Testis (tissue), 3 donors: ENCODE measurements around the gene COX14. TPM values are rescaled to one million over a fixed set of nuclear protein-coding genes. Genes with fewer than 3 reads are reported as not detected.

Experiments used
- DNase-seq: peaks from one replicate; pipeline ENCODE4 v3.0.0-alpha.2; 2019
- H3K27ac ChIP-seq, 2 donors: fragments of 200-600 bp; sonication (generic); one replicate each; pipeline ENCODE4 v1.5.1; 2019
- H3K27me3 ChIP-seq: fragments of 200-600 bp; sonication (generic); one replicate; pipeline ENCODE4 v1.5.1; 2019
- H3K36me3 ChIP-seq: fragments of 200-600 bp; sonication (generic); one replicate; pipeline ENCODE4 v1.5.1; 2017; ENCODE audit warnings: low read depth; ENCODE audit errors: missing control alignments
- H3K4me1 ChIP-seq: fragments of 200-600 bp; sonication (generic); one replicate; pipeline ENCODE4 v1.5.1; 2019
- H3K4me3 ChIP-seq, 2 donors: fragments of 200-600 bp; sonication (generic); one replicate each; pipeline ENCODE4 v1.5.1; 2017 to 2019
- H3K9me3 ChIP-seq: fragments of 200-600 bp; sonication (generic); one replicate; pipeline ENCODE4 v1.5.1; 2017
- CTCF ChIP-seq, 3 experiments: fragments of 450-650 bp in 2 of 3; fragments of 200-600 bp in 1 of 3; sonication (generic) in 1 of 3; IDR thresholded peaks; one replicate each; pipeline ENCODE4 v1.5.1; 2016 to 2019; ENCODE audit warnings: antibody characterized with exemption in 3 of 3, mild to moderate bottlenecking in 2 of 3, moderate library complexity in 1 of 3
- POLR2A ChIP-seq: fragments of 450-650 bp; IDR thresholded peaks from one replicate; pipeline ENCODE4 v1.6.1; 2017; ENCODE audit warnings: antibody characterized with exemption, mild to moderate bottlenecking, moderate library complexity
- WGBS, 2 donors: methylation state at CpG; one replicate each; pipeline ENCODE4 v1.1.5; 2018; 5-methylcytosine and 5-hydroxymethylcytosine counted together
- intact Hi-C: fragments of 100-400 bp; cut with DNase I; formaldehyde crosslinking; loops from one replicate; pipeline ENCODE4 v1.15.1; 2023; ENCODE audit warnings: low total_unique reads
- polyA plus RNA-seq: library from polyadenylated mRNA; stranded (reverse); fragments of 350-450 nt; fragmentation: Illumina TruSeq; extraction: RNeasy Lipid Tissue Mini Kit (QIAGEN cat#74804); gene quantifications from one replicate; pipeline ENCODE4 v1.2.3, GENCODE V29; 2014; ENCODE audit warnings: low read depth, low replicate concordance; ENCODE audit not compliant: insufficient read depth
- total RNA-seq, 2 donors: library from RNA; depleted of rRNA; stranded (reverse); fragments of >200 nt; gene quantifications; one replicate each; pipeline ENCODE4 v1.2.3, GENCODE V29; 2016

COX14 gene
- total and polyA plus RNA-seq, 3 donors from 2014 or later = 38.7 to 54.9 (median 50.2) TPM

DNA sequence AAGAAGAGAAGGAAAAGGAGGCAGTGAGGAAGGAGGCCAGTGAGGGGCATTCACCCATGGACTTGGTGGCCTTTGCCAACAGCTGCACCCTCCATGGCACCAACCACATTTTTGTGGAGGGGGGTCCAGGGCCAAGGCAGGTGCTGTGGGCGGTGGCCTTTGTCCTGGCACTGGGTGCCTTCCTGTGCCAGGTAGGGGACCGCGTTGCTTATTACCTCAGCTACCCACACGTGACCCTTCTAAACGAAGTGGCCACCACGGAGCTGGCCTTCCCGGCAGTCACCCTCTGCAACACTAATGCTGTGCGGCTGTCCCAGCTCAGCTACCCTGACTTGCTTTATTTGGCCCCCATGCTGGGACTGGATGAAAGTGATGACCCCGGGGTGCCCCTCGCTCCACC lies 38.3 kb upstream of the COX14 start:
- TF ChIP-seq CTCF (IDR thresholded peaks at IDR 0.05) (no peak), POLR2A (no peak)
- H3K27ac ChIP-seq = no peak overlapping the region
- peaks cover 4% of the 10 kb centered on the region for H3K4me1 ChIP-seq
- WGBS, 2 donors = 80 to 89% methylated on average over 5 to 10 of the region's 10 CpGs
- intact Hi-C loops = no loop called here
- H3K27me3 ChIP-seq = no peaks in the 10 kb centered on the region
- H3K4me3 ChIP-seq = no peak overlapping the region
- DNase-seq = no peak
- H3K36me3 ChIP-seq = no peaks in the 10 kb centered on the region
- no peaks in the 10 kb centered on the region for H3K9me3 ChIP-seq

GRCh38 chr12:50074936-50075807 lies 36.9 kb upstream of the COX14 start:
- 26 to 36% methylated on average over 7 to 9 of the region's 9 CpGs for WGBS, 2 donors
- no peak for TF ChIP-seq POLR2A
- TF ChIP-seq CTCF (IDR thresholded peaks at IDR 0.05) = peak; percentile 85 to 91 (median 85)
- H3K27ac ChIP-seq = no peak overlapping the region

DNA sequence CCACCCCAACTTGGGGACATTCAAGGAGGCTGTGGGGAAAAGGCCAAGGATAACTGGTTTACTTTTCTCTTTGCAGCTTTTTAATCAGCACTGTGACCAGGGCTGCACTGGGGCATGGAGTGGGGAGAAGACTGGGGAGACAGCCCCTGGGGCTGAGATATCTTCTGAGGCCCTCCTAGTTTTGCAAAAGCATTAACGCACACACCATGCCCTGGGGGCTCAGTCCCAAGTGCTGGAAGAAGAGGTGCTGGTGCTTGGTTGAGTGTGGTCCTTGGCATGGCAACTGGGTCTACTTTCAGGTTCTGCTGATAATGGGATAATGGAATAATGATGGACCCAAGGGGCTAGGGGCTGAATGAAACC lies 36.2 kb upstream of the COX14 start:
- no peak for DNase-seq
- TF ChIP-seq POLR2A (no peak), CTCF (IDR thresholded peaks at IDR 0.05) (no peak)
- H3K27me3 ChIP-seq = no peaks in the 10 kb centered on the region
- 86 to 100% methylated on average over 1 of the region's 1 CpG for WGBS, 2 donors
- peaks cover 4% of the 10 kb centered on the region for H3K4me1 ChIP-seq
- intact Hi-C loops = no loop called here
- no peak overlapping the region for H3K27ac ChIP-seq
- H3K4me3 ChIP-seq = no peak overlapping the region
- H3K36me3 ChIP-seq = no peaks in the 10 kb centered on the region
- H3K9me3 ChIP-seq = no peaks in the 10 kb centered on the region

More at GRCh38 chr12:50074936-50075807, 36.9 kb upstream of the COX14 start:
- intact Hi-C loops = no loop called here
- H3K36me3 ChIP-seq = no peaks in the 10 kb centered on the region
- H3K4me3 ChIP-seq = no peak overlapping the region
- H3K9me3 ChIP-seq = no peaks in the 10 kb centered on the region
- no peaks in the 10 kb centered on the region for H3K27me3 ChIP-seq
- DNase-seq = peak; percentile 90
- H3K4me1 ChIP-seq = peaks cover 4% of the 10 kb centered on the region

DNA sequence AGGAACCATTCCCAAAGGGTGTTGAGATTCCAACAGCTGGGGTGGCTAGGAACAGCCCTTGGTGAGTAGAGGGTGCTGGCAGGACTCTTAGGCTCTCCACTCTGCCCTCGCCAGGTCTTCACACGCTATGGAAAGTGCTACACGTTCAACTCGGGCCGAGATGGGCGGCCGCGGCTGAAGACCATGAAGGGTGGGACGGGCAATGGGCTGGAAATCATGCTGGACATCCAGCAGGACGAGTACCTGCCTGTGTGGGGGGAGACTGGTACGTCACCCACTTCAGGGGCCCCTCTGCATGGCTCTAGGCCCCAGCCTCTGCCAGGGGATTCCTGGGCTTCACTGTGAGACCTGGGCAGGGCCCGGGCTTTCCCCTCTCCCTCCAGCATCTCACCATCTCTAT lies 34.9 kb upstream of the COX14 start:
- 90 to 91% methylated on average over 12 of the region's 12 CpGs for WGBS, 2 donors
- Histone ChIP-seq H3K27me3 (no peaks in the 10 kb centered on the region), H3K4me3 (no peak overlapping the region), H3K36me3 (no peaks in the 10 kb centered on the region), H3K27ac (no peak overlapping the region), H3K9me3 (no peaks in the 10 kb centered on the region), H3K4me1 (peaks cover 4% of the 10 kb centered on the region)
- TF ChIP-seq CTCF (IDR thresholded peaks at IDR 0.05) (no peak), POLR2A (no peak)
- intact Hi-C loops = no loop called here
- DNase-seq = no peak

DNA sequence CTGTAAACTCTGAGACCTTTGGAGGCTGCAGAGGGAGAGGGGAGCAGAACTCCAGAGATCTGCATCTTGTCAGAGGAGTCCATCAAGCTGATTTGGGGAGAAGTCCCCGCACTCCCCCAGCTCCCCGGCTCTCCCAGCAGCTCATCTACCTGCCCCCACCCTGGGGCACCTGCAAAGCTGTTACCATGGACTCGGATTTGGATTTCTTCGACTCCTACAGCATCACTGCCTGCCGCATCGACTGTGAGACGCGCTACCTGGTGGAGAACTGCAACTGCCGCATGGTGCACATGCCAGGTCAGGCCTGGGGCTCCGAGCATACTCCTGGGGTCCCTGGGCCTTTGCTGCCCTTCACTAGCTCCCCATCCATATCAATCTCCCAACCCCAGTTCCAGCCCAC lies 33.8 kb upstream of the COX14 start:
- intact Hi-C loops = no loop called here
- Histone ChIP-seq H3K27ac (no peak overlapping the region), H3K4me1 (peaks cover 4% of the 10 kb centered on the region), H3K4me3 (no peak overlapping the region), H3K9me3 (no peaks in the 10 kb centered on the region), H3K36me3 (no peaks in the 10 kb centered on the region), H3K27me3 (no peaks in the 10 kb centered on the region)
- TF ChIP-seq CTCF (IDR thresholded peaks at IDR 0.05) (no peak), POLR2A (no peak)
- WGBS, 2 donors = 91 to 93% methylated on average over 5 to 10 of the region's 10 CpGs
- DNase-seq = no peak
